NCI-H2081 treated with DMSO at 0.1 percent for 48 hours (cell line): ENCODE data around the gene CD180.
"Not testable (repeated sequence)": the region's sequence is repeated elsewhere in the genome, so short reads cannot be mapped to it uniquely, and the experiment has no call there.

Experiments used
- DNase-seq: peaks from one replicate; lab custom pipeline; 2025; lab: John Stamatoyannopoulos, UW

CD180 gene

GRCh38 chr5:67188274-67189078, 8.1 kb downstream of the CD180 start:
- DNase-seq = no peak

GRCh38 chr5:67187006-67187715, 9.4 kb downstream of the CD180 start:
- no peak for DNase-seq

- no peak for DNase-seq
These were observed 12.7 kb downstream of the CD180 start for GRCh38 chr5:67183859-67184258.

GRCh38 chr5:67182301-67182790, 14.3 kb downstream of the CD180 start:
- no peak for DNase-seq

GRCh38 chr5:67181648-67182221, 14.9 kb downstream of the CD180 start:
- DNase-seq = no peak

- DNase-seq = no peak
These were observed 16.8 kb downstream of the CD180 start for GRCh38 chr5:67179697-67180361.

GRCh38 chr5:67178966-67179365, 17.6 kb downstream of the CD180 start:
- no peak for DNase-seq

- no peak for DNase-seq
These were observed 18.5 kb downstream of the CD180 start for GRCh38 chr5:67178085-67178484.

- DNase-seq = no peak
These were observed 19.7 kb downstream of the CD180 start for GRCh38 chr5:67176936-67177335.

GRCh38 chr5:67173959-67174358, 22.6 kb downstream of the CD180 start:
- no peak for DNase-seq

- not testable (repeated sequence) for DNase-seq
These were observed 23.2 kb downstream of the CD180 start for GRCh38 chr5:67173351-67173750.

GRCh38 chr5:67170767-67171166, 25.8 kb downstream of the CD180 start:
- DNase-seq = no peak

GRCh38 chr5:67168069-67168468, 28.5 kb downstream of the CD180 start:
- no peak for DNase-seq

- DNase-seq = no peak
These were observed 29.9 kb downstream of the CD180 start for GRCh38 chr5:67166460-67167285.

GRCh38 chr5:67165526-67166459, 30.8 kb downstream of the CD180 start:
- no peak for DNase-seq

GRCh38 chr5:67164856-67165525, 31.6 kb downstream of the CD180 start:
- DNase-seq = no peak

GRCh38 chr5:67163863-67164595, 32.6 kb downstream of the CD180 start:
- DNase-seq = no peak

GRCh38 chr5:67163231-67163756, 33.3 kb downstream of the CD180 start:
- no peak for DNase-seq

- DNase-seq = no peak
These were observed 34.8 kb downstream of the CD180 start for GRCh38 chr5:67161767-67162166.
